HG03342 (cell line): ENCODE data around the gene KIRREL2.
"Not testable (repeated sequence)": the region's sequence is repeated elsewhere in the genome, so short reads cannot be mapped to it uniquely, and the experiment has no call there.

Source experiments
- ATAC-seq: cut with Tn5 transposase; IDR thresholded peaks from one replicate; pipeline ENCODE4 v1.9.1; 2021; ENCODE audit warnings: mild to moderate bottlenecking, moderate library complexity; ENCODE audit not compliant: unreplicated experiment

Gene KIRREL2

GRCh38 chr19:35895911-35896642, 39.4 kb downstream of the KIRREL2 start:
- ATAC-seq = no peak

GRCh38 chr19:35896643-35897040, 39.9 kb downstream of the KIRREL2 start:
- ATAC-seq = no peak

- ATAC-seq = no peak
These were observed 41.2 kb downstream of the KIRREL2 start for GRCh38 chr19:35897706-35898451.

- ATAC-seq = no peak
These were observed 41.7 kb downstream of the KIRREL2 start for GRCh38 chr19:35898499-35898809.

- ATAC-seq = no peak
These were observed 43.0 kb downstream of the KIRREL2 start for GRCh38 chr19:35899547-35900214.

- ATAC-seq = no peak
These were observed 44.4 kb downstream of the KIRREL2 start for GRCh38 chr19:35901055-35901644.

- no peak for ATAC-seq
These were observed 45.3 kb downstream of the KIRREL2 start, which contains the start of gene HCST for GRCh38 chr19:35901854-35902661. HCST (plus strand) TSS chr19:35902529; CDS start chr19:35902594, 65 bp downstream.

- no peak for ATAC-seq
These were observed 46.3 kb downstream of the KIRREL2 start for GRCh38 chr19:35902870-35903475.

GRCh38 chr19:35903550-35904179, 47.0 kb downstream of the KIRREL2 start:
- peak; percentile 37 for ATAC-seq

- ATAC-seq = no peak
These were observed 47.8 kb downstream of the KIRREL2 start for GRCh38 chr19:35904311-35905068.

GRCh38 chr19:35905178-35905727, 48.5 kb downstream of the KIRREL2 start:
- ATAC-seq = no peak

- ATAC-seq = no peak
These were observed 50.6 kb downstream of the KIRREL2 start for GRCh38 chr19:35907377-35907745.

- ATAC-seq = no peak
These were observed 51.3 kb downstream of the KIRREL2 start, which contains the start of gene TYROBP for GRCh38 chr19:35908010-35908441. TYROBP (minus strand) TSS chr19:35908295; CDS start chr19:35908228, 67 bp downstream.

- ATAC-seq = peak; percentile 48
These were observed 52.4 kb downstream of the KIRREL2 start for GRCh38 chr19:35908973-35909683.

- no peak for ATAC-seq
These were observed 52.9 kb downstream of the KIRREL2 start for GRCh38 chr19:35909684-35910035.

- not testable (repeated sequence) for ATAC-seq
These were observed 53.6 kb downstream of the KIRREL2 start for GRCh38 chr19:35910355-35910754.

- no peak for ATAC-seq
These were observed 54.5 kb downstream of the KIRREL2 start for GRCh38 chr19:35911173-35911572.

- ATAC-seq = no peak
These were observed 55.1 kb downstream of the KIRREL2 start for GRCh38 chr19:35911790-35912189.
